Measurements from ENCODE around the gene SH3BP5L.

SH3BP5L gene

GRCh38 chr1:248825136-248825535 lies 579 bp downstream of the SH3BP5L start:
- DNase-seq: no peak

GRCh38 chr1:248824701-248825100 lies 1.0 kb downstream of the SH3BP5L start:
- DNase-seq: no peak

GRCh38 chr1:248824301-248824700 lies 1.4 kb downstream of the SH3BP5L start:
- no peak for DNase-seq

- DNase-seq: no peak
Observed at GRCh38 chr1:248823517-248824001, 2.2 kb downstream of the SH3BP5L start.

GRCh38 chr1:248822148-248823032 lies 3.3 kb downstream of the SH3BP5L start:
- DNase-seq: no peak

- no peak for DNase-seq
Observed at GRCh38 chr1:248821641-248822040, 4.1 kb downstream of the SH3BP5L start.

GRCh38 chr1:248821101-248821500 lies 4.6 kb downstream of the SH3BP5L start:
- no peak for DNase-seq

GRCh38 chr1:248820041-248820585 lies 5.6 kb downstream of the SH3BP5L start:
- no peak for DNase-seq

- DNase-seq: no peak
Observed at GRCh38 chr1:248818505-248819374, 7.0 kb downstream of the SH3BP5L start.

GRCh38 chr1:248817065-248817464 lies 8.7 kb downstream of the SH3BP5L start:
- DNase-seq: no peak

- no peak for DNase-seq
Observed at GRCh38 chr1:248816042-248816851, 9.5 kb downstream of the SH3BP5L start.

GRCh38 chr1:248815407-248816034 lies 10.2 kb downstream of the SH3BP5L start:
- DNase-seq: no peak

- no peak for DNase-seq
Observed at GRCh38 chr1:248814351-248814750, 11.4 kb downstream of the SH3BP5L start.

GRCh38 chr1:248813546-248813945 lies 12.2 kb downstream of the SH3BP5L start:
- no peak for DNase-seq

GRCh38 chr1:248812736-248813425 lies 12.8 kb downstream of the SH3BP5L start:
- no peak for DNase-seq

GRCh38 chr1:248811514-248812490 lies 13.9 kb downstream of the SH3BP5L start:
- no peak for DNase-seq

- no peak for DNase-seq
Observed at GRCh38 chr1:248810727-248811513, 14.8 kb downstream of the SH3BP5L start.

- DNase-seq: no peak
Observed at GRCh38 chr1:248810000-248810726, 15.6 kb downstream of the SH3BP5L start.
